Spleen (tissue), 11 donors: ENCODE results near the gene TBX1. TPM values are rescaled to one million over a fixed set of nuclear protein-coding genes. Genes with fewer than 3 reads are reported as not detected.

Source experiments
- DNase-seq: peaks from one replicate; pipeline ENCODE4 v3.0.0-alpha.2; 2020
- H3K27ac ChIP-seq, 8 donors: fragments of 200-600 bp; sonication (generic) in 7 of 8; 1 replicate in 4 of 8; 2 replicates in 4 of 8; pipeline versions ENCODE4 v1.5.0 to v1.8.0; 2016 to 2021; ENCODE audit warnings: inconsistent platforms in 4 of 8, mild to moderate bottlenecking in 4 of 8, moderate library complexity in 1 of 8
- H3K27me3 ChIP-seq, 7 donors: fragments of 200-600 bp; sonication (generic) in 6 of 7; replicated peaks in 1 of 7; 1 replicate in 4 of 7; 2 replicates in 3 of 7; pipeline versions ENCODE4 v1.5.0 to v1.8.0; 2016 to 2021; ENCODE audit warnings: inconsistent platforms in 3 of 7, mild to moderate bottlenecking in 1 of 7
- H3K36me3 ChIP-seq, 6 donors: fragments of 200-600 bp; sonication (generic) in 5 of 6; 1 replicate in 4 of 6; 2 replicates in 2 of 6; pipeline versions ENCODE4 v1.5.0 to v1.8.0; 2016 to 2021; ENCODE audit warnings: inconsistent platforms in 2 of 6
- H3K4me1 ChIP-seq, 6 donors: fragments of 200-600 bp; sonication (generic) in 5 of 6; 1 replicate in 3 of 6; 2 replicates in 3 of 6; pipeline versions ENCODE4 v1.5.0 to v1.8.0; 2016 to 2021; ENCODE audit warnings: inconsistent platforms in 3 of 6
- H3K4me3 ChIP-seq, 8 donors: fragments of 200-600 bp; sonication (generic) in 7 of 8; 1 replicate in 4 of 8; 2 replicates in 4 of 8; pipeline versions ENCODE4 v1.5.0 to v1.8.0; 2016 to 2021; ENCODE audit warnings: inconsistent platforms in 4 of 8, mild to moderate bottlenecking in 4 of 8, moderate library complexity in 2 of 8
- H3K9me3 ChIP-seq, 8 donors: fragments of 200-600 bp; sonication (generic) in 7 of 8; 1 replicate in 4 of 8; 2 replicates in 4 of 8; pipeline versions ENCODE4 v1.5.0 to v1.8.0; 2016 to 2021; ENCODE audit warnings: inconsistent platforms in 4 of 8
- CTCF ChIP-seq, 11 experiments: fragments of 200-600 bp in 7 of 11; fragments of 450-650 bp in 4 of 11; sonication (generic) in 4 of 11; IDR thresholded peaks in 8 of 11; conservative IDR thresholded peaks in 3 of 11; 1 replicate in 7 of 11; 2 replicates in 4 of 11; pipeline versions ENCODE4 v1.4.0 to v1.8.0; 2016 to 2021; ENCODE audit warnings: antibody characterized with exemption in 11 of 11, inconsistent platforms in 4 of 11, mild to moderate bottlenecking in 1 of 11
- POLR2A ChIP-seq, 3 donors: fragments of 450-650 bp; IDR thresholded peaks; one replicate each; pipeline ENCODE4 v1.5.1; 2017; ENCODE audit warnings: antibody characterized with exemption in 3 of 3, mild to moderate bottlenecking in 1 of 3
- POLR2AphosphoS5 ChIP-seq, 3 donors: sonication (generic); formaldehyde crosslinking; IDR thresholded peaks; one replicate each; pipeline ENCODE4 v1.5.1; 2017; ENCODE audit warnings: antibody characterized with exemption in 3 of 3
- WGBS, 5 donors: extraction: QIAGEN DNeasy Blood & Tissue Kit in 3 of 5; methylation state at CpG; one replicate each; pipeline versions ENCODE4 v1.1.5 to v1.1.7; 2013 to 2018; 5-methylcytosine and 5-hydroxymethylcytosine counted together
- intact Hi-C: fragments of 100-400 bp; cut with DNase I; formaldehyde crosslinking; loops from one replicate; pipeline ENCODE4 v1.15.0; 2023; ENCODE audit warnings: low total_unique reads
- polyA plus RNA-seq, 3 donors: library from polyadenylated mRNA; stranded (reverse); fragments of 200-250 nt; gene quantifications; one replicate each; pipeline ENCODE4 v1.2.1, GENCODE V29; 2013
- total RNA-seq, 7 donors: library from RNA; depleted of rRNA in 3 of 7; stranded (reverse); fragments of >200 nt in 3 of 7; fragmentation: NEBNext Ultra II Directional in 4 of 7; extraction: Animal tissue kit (Norgen Biotek cat#: 25700) in 4 of 7; gene quantifications; one replicate each; pipeline versions ENCODE4 v1.1.0 to v1.2.1, GENCODE V29; 2016 to 2021
- donor health status: healthy with polysubstance abuse.
- donor health status: DM: no; HTN: no; CAD: no; lungs with moderate emphysema.
- donor health status: DM: no; HTN: no; CAD: no.
- donor health status: Bipolar disorder and iron deficiency.
- donor health status: healthy.
- donor health status: DM: no; HTN: no; CAD: no.
- donor health status: DM: yes; HTN: yes; CAD: no.

Gene TBX1
- total and polyA plus RNA-seq, 10 donors = 0.17 to 10.5 (median 0.70) TPM

- TF ChIP-seq POLR2A (IDR thresholded peaks at IDR 0.05) = no peak
- no peak for TF ChIP-seq POLR2AphosphoS5 (IDR thresholded peaks at IDR 0.05)
- TF ChIP-seq CTCF (IDR thresholded peaks at IDR 0.05 in 8 of 11, conservative IDR thresholded peaks at IDR 0.05 in 3 of 11) = no peak
- Histone ChIP-seq H3K9me3 (no peaks in the 10 kb centered on the region), H3K36me3 (no peaks in the 10 kb centered on the region), H3K4me3 (no peak overlapping the region), H3K4me1 (peaks cover 0 to 13% (median 10%) of the 10 kb centered on the region in 6 donors), H3K27me3 (peaks cover 0 to 34% (median 6%) of the 10 kb centered on the region in 7 donors), H3K27ac (no peak overlapping the region)
- no peak for DNase-seq
- intact Hi-C loops = loop anchor here (2.0 kb wide), 1 partner anchor 181 kb away; no protein-coding TSS in a partner anchor
- WGBS, 5 donors = 89 to 96% (median 93%) methylated on average over 6 to 8 of the region's 8 CpGs
Observed at GRCh38 chr22:19730198-19730597, 30.4 kb upstream of the TBX1 start.

GRCh38 chr22:19730655-19731360 lies 29.8 kb upstream of the TBX1 start:
- Histone ChIP-seq H3K27me3 (peaks cover 0 to 30% (median 6%) of the 10 kb centered on the region in 7 donors), H3K4me1 (peaks cover 0 to 13% (median 10%) of the 10 kb centered on the region in 6 donors), H3K4me3 (peak overlapping the region in 7 of 8 donors; percentile 15 to 60 (median 35)), H3K36me3 (no peaks in the 10 kb centered on the region), H3K27ac (no peak overlapping the region), H3K9me3 (no peaks in the 10 kb centered on the region)
- peak; percentile 95 for DNase-seq
- TF ChIP-seq CTCF (IDR thresholded peaks at IDR 0.05 in 8 of 11, conservative IDR thresholded peaks at IDR 0.05 in 3 of 11) (peak; percentile 90 to 99 (median 97)), POLR2A (IDR thresholded peaks at IDR 0.05) (no peak), POLR2AphosphoS5 (IDR thresholded peaks at IDR 0.05) (peak; percentile 36 to 66 (median 62))
- intact Hi-C loops = loop anchor here (2.0 kb wide), 1 partner anchor 180 kb away; no protein-coding TSS in a partner anchor
- WGBS, 5 donors = 2 to 6% (median 4%) methylated on average over 19 to 48 of the region's 48 CpGs

- Histone ChIP-seq H3K27me3 (peaks cover 0 to 30% (median 6%) of the 10 kb centered on the region in 7 donors), H3K27ac (no peak overlapping the region), H3K36me3 (no peaks in the 10 kb centered on the region), H3K4me3 (peak overlapping the region in 1 of 8 donors; percentile 15), H3K4me1 (peaks cover 0 to 13% (median 10%) of the 10 kb centered on the region in 6 donors), H3K9me3 (no peaks in the 10 kb centered on the region)
- 53 to 68% (median 62%) methylated on average over 13 to 21 of the region's 21 CpGs for WGBS, 5 donors
- TF ChIP-seq POLR2A (IDR thresholded peaks at IDR 0.05) (no peak), CTCF (IDR thresholded peaks at IDR 0.05 in 8 of 11, conservative IDR thresholded peaks at IDR 0.05 in 3 of 11) (no peak), POLR2AphosphoS5 (IDR thresholded peaks at IDR 0.05) (no peak)
- intact Hi-C loops = loop anchor here (2.0 kb wide), 1 partner anchor 179 kb away; no protein-coding TSS in a partner anchor
- DNase-seq = no peak
Observed at GRCh38 chr22:19731361-19732135, 29.0 kb upstream of the TBX1 start.
